Smooth muscle cell of the pulmonary artery (primary cell): ENCODE results near the gene SMARCAD1. TPM values are rescaled to one million over a fixed set of nuclear protein-coding genes. Genes with fewer than 3 reads are reported as not detected.

ENCODE experiments used
- total RNA-seq: library from RNA; depleted of rRNA; stranded (reverse); fragments of >200 nt; gene quantifications from 2 replicates; pipeline ENCODE4 v1.2.3, GENCODE V29; 2014

Gene SMARCAD1
- 32.1 and 32.2 TPM in 2 replicates for total RNA-seq

GRCh38 chr4:94207469-94208224 lies at the start of gene SMARCAD1:
Gene SMARCAD1 (plus strand): TSS chr4:94207865. CDS start chr4:94208395, 530 bp downstream.

Other genes starting within 250 kb of the SMARCAD1 start
- not detected in 2 replicates for gene HPGDS, start 135.0 kb downstream of the SMARCAD1 start, total RNA-seq
- 151 and 191 TPM in 2 replicates for gene PDLIM5, start 244.1 kb downstream of the SMARCAD1 start, total RNA-seq